Ecto neural progenitor cell (in vitro differentiated cells): ENCODE data around the gene SNAPC3.
"Not testable (repeated sequence)": the region's sequence is repeated elsewhere in the genome, so short reads cannot be mapped to it uniquely, and the experiment has no call there.

ENCODE experiments used
- DNase-seq: peaks from one replicate; pipeline ENCODE4 v3.0.0-alpha.2; 2018; ENCODE audit warnings: low spot score

SNAPC3 gene

DNA sequence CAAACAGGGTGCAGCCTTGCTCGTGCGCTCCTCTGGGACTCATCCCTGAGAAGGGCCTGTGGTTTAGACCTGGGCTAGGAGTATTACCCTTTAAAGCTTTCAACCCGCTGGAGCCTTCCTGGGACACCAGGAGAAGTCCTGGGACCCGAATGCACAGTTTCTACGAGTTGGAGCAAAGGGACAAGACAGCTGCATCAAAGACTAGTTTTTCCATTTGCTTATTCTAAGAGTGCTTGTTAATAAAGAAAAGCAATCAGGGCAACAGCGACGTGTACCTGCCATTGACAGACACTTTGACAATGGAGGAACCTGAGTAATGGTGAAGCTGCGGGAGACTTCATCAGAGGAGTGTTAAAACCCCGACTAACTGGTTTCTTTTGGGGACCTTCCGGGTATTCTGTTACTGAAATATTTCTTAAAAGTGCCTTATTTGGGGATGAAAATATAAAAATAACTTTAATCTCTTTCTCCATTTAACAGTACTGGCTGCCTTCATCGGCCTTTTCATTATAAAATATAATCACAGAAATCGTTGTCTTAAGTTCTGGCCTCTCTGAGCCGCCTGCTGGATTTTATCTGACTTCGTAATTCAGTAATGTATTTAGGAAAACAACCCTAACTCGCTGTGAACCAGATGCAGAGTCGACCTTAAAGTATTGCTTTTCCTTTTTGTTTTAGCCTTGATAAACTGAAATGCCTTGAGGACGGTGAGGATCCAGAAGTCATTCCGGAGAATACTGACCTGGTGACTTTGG, 732 bp downstream of the SNAPC3 start:
- DNase-seq = no peak

DNA sequence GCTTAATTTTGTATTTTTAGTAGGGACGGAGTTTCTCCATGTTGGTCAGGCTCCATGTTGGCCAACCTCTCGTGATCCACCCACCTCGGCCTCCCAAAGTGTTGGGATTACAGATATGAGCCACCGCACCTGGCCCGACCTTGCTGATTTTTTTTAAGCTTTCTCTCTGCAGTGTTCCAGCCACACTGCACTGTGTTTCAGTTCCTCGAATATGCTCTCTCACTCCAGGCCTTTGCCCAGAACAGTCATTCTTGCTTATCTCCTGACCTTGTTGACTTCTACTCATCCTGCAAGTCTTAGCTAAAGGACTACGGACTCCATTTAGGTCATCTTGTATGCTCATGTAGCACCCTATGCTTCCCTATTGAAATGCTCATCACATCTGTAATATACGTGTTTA, 3.3 kb downstream of the SNAPC3 start:
- no peak for DNase-seq

DNA sequence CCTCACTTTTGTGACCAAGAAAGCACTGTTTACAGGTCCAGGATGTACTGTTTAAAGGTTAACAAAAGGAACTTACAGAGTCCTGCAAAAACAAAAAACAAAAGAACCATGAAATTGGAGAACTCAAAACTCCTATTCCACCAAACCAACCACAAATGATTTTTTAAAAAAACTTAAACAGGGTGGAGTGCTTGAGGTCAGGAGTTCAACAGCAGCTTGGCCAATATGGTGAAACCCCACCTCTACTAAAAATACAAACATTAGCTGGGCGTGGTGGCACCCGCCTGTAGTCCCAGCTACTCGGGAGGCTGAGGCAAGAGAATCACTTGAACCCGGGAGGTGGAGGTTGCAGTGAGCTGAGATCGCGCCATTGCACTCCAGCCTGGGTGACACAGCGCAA, 5.0 kb downstream of the SNAPC3 start:
- DNase-seq = not testable (repeated sequence)

DNA sequence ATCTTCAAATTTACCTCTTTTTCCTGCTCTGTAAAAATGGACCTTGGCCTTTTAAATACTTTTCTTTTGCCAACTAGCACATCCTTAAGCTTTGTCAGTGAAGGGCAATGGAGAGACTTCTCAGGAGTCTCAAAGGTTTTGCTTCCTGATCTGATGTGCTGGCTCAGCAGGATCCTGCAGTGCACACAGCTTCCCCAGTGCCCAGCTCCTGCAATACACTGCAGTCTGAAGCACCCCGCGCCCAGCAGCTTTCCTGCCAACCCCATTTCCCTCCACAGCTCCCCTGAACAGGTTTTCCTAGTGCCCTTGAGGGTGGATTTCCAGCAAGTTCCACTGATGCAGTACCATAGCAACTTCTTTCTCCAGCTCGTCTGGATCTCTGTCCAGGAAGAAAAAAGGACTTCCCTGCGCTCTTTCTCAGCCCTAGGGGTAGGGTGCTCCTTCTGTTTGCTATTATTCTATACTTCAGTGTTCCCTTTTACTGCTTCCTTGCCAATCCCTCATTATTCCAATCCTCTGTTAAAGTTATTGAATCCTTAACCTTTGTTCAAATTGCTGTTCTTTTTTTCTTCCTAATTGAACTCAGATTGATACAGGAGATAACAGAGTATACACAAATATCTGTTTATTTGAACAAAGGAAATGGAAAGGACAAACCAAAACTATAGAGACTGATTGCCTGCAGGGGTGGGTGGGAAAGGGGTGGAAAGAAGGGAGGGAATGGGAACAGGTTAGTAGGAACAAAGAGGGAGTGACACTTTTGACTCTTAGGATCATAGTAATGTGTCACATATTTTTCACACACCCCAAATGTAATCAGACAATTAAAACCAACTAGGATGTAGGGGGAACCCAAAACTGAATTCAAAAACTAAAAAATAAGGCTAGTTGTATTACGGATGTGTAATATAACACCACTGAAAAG, 8.5 kb downstream of the SNAPC3 start:
- no peak for DNase-seq

DNA sequence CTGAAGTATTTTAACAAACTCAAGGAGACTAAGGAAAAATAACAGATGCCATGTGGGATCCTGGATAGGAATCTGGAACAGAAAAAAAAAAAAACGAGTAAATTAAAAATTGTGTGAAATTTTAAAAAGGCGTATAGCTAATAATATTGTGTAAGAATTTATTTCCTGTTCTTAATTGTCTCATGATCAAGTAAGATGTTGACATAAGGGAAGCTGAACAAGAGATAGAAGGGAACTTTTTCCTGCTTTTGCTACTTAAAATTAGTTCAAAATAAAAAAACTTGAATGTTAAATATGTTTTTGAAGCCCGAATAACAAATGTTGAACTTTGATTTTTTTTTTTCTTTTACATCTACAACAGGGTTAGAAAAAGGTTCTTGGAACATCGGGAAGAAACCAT, 10.5 kb downstream of the SNAPC3 start:
- DNase-seq = no peak

DNA sequence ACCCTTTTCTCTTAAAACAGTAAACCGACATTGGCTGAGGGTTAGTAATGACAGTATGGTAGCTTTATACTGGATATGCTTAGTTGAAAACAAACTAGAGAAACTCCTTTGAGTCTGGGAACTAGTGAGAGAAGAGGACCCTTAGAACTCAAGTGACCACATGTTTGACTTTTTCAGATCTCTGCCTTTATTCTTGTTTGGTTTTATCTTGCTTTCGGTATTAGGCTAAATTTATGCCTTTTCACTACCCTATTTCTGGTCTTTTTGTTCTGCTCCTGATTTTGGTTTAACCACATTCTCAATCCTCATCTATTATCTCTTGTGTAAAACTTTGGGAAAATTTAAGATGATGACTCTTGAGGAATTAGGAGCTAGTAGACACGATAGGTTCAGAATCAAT, 11.0 kb downstream of the SNAPC3 start:
- DNase-seq = no peak

DNA sequence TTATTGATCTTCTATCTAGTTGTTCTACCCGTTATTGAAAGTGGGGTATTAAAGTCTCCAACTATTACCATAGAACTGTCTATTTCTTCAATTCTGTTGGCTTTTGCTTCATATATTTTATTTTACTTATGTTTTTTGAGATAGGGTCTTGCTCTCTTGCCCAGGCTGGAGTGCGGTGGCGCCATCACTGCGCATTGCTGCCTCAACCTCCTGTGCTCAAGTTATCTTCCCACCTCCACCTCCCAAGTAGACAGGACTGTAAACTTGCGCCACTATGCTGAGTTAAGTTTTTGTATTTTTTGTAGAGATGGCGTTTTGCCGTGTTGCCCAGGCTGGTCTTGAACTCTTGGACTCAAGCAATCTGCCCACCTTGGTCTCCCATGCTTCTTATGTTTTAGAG, 16.2 kb downstream of the SNAPC3 start:
- DNase-seq = no peak

DNA sequence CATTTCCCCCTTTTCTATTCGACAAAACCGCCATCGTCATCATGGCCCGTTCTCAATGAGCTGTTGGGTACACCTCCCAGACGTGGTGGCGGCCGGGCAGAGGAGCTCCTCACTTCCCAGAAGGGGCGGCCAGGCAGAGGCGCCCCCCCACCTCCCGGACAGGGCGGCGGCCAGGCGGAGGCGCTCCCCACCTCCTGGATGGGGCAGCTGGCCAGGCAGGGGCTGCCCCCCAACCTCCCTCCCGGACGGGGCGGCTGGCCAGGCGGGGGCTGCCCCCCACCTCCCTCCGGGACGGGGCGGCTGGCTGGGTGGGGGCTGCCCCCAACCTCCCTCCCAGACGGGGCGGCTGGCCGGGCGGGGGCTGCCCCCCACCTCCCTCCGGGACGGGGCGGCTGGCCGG, 19.2 kb downstream of the SNAPC3 start:
- DNase-seq = not testable (repeated sequence)

DNA sequence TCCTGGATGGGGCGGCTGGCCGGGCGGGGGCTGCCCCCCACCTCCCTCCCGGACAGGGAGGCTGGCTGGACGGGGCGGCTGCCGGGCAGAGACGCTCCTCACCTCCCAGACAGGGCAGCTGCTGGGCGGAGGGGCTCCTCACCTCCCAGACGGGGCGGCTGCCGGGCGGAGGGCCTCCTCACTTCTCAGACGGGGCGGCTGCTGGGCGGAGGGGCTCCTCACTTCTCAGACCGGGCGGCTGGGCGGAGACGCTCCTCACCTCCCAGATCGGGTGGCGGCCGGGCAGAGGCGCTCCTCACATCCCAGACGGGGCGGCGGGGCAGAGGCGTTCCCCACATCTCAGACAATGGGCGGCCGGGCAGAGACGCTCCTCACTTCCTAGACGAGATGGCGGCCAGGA, 19.6 kb downstream of the SNAPC3 start:
- not testable (repeated sequence) for DNase-seq

DNA sequence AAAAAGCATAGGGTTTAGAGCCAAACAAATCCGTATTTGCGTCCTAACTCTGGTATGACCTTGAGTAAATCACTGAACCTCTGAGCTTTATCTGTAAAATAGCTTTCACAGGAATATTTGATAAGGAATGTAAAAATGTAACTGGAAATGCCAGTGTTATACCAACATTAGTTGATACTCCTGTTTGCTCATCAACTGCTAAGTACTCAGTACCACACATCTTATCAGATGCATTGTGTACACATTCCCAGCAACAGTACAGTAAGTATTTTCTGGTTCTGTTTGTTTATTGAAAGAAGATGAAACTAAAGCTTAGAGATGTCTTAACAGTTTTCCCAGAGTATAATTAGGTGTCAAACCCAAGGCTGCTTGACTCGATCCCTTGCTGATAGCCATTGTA, 21.5 kb downstream of the SNAPC3 start:
- no peak for DNase-seq

DNA sequence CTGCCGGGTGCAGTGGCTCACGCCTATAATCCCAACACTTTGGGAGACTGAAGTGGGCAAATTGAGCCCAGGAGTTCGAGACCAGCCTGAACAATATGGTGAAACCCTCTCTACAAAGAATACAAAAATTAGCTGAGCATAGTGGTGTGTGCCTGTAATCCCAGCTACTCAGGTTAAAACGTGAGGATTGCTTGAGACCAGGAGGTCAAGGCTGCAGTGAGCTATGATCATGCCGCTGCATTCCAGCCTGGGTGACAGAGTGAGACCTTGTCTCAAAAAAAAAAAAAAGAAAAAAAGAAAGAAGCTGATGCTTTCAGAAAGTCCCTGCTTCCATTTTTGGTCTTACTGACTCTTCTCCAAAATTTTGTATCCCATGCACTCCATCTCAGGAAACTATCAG, 31.3 kb downstream of the SNAPC3 start:
- no peak for DNase-seq

DNA sequence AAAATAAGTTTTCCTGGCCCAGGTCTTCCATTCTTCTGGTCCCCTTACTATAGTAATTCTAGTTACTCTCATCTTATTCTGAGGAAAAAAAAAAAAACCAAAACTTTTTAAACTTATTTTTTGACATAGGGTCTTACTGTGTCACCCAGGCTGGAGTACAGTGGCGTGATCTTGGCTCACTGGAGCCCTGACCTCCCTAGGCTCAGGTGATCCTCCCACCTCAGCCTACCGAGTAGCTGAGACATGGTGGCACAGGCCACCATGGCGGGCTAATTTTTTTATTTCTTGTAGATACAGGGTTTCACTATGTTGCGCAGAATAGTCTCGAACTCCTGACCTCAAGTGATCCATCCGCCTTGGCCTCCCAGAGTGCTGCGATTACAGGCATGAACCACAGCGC, 38.4 kb downstream of the SNAPC3 start:
- no peak for DNase-seq

DNA sequence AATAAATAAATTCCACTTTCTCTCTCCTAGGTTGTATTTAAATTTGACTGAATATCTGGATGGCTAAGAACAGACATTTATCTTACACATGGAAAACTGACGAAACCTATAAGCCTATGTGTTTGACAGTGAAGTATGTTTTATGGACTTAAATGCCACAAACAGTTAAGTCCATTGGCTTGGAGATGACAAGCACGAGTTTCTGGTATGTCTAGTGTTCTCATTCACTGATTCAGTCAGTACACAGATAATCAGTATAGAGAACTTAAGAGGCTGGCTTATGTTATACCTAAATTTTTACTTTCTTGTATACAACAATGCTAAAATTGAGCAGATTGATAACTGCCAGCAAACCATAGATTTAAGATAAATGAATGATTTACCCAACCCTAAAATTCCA, 38.9 kb downstream of the SNAPC3 start:
- DNase-seq = no peak

DNA sequence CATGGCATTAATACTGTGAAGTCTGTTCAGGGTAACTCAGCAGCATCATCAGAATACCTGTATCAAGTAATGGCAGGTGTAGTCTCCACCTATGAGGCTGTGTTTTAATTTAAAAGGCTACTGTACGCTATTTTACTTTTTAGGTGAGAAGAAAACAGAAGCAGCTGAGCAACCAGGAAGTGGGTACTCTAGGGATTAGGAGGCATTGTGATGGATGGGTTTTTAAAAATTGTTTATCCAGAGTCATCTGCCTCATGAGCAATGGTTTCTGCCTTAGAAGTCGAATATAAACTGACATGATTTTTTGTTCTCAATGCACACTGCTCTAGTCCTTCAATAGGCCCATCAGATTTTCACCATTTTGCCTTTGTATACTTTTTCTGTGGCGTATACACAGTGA, 45.5 kb downstream of the SNAPC3 start:
- DNase-seq = no peak

DNA sequence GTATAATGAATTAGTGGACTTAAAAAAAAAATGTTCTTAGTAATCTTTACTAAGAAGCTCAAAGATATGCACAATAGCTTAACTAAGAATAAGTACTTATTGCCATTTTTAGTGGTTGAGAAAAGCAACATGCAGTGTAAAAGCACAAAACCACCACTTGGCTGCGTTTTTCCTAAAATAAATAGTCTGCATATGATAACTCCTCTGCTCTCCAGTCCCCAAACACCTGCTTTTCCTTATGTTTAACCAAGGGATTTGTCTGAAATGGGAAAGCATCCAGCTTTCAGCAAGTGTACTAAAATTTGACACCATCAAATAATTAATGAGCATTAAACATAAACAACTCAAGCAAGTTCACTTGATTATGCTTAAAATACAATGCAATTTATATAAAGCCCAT, 46.7 kb downstream of the SNAPC3 start:
- no peak for DNase-seq

DNA sequence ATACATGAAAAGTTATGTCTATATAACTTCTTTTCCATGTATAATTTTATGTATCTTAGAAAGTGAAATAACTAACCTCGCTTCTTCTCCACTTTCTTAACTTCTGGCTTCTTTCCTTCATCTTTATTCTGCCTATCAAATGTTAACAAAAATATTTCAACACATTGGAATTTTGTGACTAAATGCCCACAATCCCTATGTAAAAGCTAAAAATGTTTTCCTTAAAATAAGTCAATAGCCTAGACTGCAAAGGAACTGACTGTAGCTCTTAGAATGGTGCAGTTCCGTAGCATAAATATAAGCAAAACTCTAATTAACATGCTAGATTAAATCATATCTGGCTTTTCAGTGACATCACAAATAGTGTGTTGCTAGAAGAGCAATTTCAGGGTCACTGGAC, 47.2 kb downstream of the SNAPC3 start:
- DNase-seq = no peak

DNA sequence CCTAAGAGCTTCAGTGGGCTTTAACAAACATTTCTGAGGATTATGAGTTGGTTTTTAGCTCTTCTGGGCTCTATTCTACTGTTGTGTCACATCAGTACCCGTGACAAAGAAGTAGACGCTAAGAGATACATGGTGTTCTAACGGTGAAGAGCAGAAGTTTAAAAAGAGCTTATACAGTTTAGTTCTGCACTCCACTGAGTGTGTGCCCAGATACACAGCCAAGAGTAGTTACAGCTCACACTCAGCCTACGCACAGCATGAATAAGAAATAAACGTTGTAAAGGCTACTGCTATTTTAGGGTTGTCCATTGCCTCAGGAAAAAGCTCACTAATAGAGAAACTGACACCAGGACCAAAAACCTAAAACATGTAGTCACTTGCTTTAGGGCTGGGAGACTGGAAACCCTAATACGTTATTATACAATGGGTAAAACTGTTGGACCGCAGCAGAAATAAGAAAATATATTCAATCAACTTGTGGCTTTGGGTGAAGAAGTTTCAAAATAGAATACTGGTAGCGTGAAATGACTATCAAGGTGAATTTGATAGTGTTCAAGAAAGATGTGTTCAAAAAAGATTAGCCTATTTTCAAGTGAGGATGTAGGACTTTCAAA, 53.4 kb downstream of the SNAPC3 start:
- DNase-seq = no peak

DNA sequence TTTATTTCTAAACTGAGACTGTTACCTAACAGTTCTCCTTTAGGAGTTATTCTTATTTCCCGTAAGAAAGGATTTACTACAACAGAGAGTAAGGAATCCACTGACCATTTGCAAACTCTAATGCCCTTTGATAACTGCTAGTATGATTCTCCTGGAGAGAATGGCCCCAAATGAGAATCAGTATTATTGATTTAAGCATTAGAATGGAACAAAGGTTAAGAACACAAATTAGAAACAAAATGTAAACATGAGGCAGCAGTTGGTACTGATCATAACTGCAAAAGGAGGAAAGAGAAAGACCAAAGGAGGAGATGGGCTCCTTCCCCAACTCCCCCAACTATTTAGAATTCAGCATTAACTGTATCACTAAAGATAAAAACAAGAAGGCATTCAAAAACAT, 57.4 kb downstream of the SNAPC3 start:
- DNase-seq = no peak

DNA sequence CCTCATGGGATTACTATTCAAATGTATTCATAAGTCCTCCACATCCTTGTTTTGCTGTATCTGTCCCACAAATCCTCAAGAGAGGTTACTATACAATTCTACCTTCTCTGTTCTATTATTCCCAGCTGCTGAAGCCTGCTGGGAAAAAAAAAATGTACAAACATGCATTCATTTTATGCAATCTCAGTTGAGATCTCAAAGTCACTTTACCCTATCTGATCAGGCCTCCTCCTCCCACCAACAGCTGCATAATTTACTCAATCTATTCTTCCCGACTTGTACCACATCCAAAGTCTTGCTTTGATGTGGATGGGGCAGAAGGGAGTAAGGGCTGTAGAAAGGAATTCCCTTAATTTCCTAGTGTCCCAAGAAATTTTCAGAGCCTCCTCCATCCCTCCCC, 59.5 kb downstream of the SNAPC3 start:
- no peak for DNase-seq

DNA sequence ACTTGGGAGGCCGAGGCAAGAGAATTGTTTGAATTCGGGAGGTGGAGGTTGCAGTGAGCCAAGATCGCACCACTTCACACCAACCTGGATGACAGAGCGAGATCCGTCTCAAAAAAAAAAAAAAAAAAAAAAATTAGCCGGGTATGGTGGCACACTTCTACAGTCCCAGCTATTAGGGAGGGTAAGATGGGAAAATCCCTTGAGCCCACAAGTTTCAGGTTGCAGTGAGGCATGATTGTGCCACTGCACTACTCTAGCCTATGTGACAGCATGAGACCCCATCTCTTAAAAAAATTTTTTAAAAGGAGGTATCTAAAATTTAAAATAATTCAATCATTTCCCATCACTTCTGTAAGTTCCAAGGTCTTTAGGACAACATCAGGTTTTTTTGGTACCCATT, 62.1 kb downstream of the SNAPC3 start:
- DNase-seq = no peak

DNA sequence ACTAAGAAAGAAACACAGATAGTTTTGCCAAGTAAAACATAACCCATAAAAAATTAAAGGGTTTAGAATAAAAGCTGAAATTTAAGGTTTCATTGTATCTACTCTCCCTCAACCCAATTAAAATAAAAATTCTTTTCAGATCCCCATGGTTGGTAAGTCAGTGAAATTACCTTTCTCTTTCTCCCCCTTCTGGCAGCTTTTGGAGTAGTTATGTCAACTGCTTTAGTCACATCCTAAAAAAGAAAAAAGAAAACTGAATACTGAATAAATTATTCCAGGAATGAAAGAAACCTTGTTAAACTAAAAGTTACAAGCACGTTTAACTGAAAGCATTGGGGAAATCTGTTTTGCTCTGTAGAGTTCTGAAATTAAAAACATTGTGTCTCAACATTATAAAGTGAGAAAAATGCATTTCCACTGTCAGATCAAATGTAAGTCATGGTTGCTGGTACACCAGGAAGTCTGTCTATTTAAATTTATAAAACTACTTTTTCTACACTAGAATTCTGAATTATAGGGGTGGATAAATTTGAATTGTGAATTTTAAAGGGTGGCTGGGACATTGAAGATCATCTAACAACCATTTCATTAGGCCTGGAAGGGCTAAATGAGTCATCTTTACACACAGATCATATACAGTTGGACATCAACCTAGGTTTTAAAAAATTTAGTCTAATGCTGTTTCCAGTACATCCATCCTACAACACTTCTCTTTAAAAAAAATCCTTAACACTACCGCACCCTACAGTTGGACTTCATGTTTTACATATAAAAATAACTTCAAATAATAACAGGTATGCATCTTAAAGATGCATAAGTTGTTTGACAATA, 63.4 kb downstream of the SNAPC3 start:
- DNase-seq = no peak

DNA sequence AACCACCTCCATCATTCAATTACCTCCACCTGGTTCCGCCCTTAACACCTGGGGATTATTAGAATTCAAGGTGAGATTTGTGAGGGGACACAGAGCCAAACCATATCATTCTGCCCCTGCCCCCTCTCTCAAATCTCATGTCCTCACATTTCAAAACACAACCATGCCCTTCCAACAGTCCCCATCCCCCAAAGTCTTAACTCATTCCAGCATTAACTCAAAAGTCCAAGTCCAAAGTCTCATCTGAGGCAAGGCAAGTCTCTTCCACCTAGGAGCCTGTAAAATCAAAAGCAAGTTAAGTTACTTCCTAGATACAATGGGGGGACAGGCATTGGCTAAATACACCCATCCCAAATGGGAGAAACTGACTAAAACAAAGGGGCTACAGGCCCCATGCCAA, 69.3 kb downstream of the SNAPC3 start:
- DNase-seq = no peak
